Hepatocyte (in vitro differentiated cells): ENCODE data around the gene TGFB1I1.

ENCODE experiments used
- EZH2 ChIP-seq: fragments of 200-600 bp; sonication (generic); IDR thresholded peaks from 2 replicates; pipeline ENCODE4 v1.6.1; 2016; ENCODE audit warnings: antibody characterized with exemption, mild to moderate bottlenecking, borderline replicate concordance
- EZH2phosphoT487 ChIP-seq: fragments of 200-600 bp; sonication (generic); IDR thresholded peaks from one replicate; pipeline ENCODE4 v1.6.1; 2018; ENCODE audit warnings: antibody characterized with exemption, mild to moderate bottlenecking, low read depth, moderate library complexity; ENCODE audit not compliant: unreplicated experiment, severe bottlenecking
- TF ChIP-seq, protein P1 (sequence below): fragments of 200-600 bp; sonication (generic); IDR thresholded peaks from 2 replicates; pipeline ENCODE4 v1.5.1; 2016; ENCODE audit warnings: antibody characterized with exemption, mild to moderate bottlenecking; ENCODE audit not compliant: poor library complexity

DNA sequence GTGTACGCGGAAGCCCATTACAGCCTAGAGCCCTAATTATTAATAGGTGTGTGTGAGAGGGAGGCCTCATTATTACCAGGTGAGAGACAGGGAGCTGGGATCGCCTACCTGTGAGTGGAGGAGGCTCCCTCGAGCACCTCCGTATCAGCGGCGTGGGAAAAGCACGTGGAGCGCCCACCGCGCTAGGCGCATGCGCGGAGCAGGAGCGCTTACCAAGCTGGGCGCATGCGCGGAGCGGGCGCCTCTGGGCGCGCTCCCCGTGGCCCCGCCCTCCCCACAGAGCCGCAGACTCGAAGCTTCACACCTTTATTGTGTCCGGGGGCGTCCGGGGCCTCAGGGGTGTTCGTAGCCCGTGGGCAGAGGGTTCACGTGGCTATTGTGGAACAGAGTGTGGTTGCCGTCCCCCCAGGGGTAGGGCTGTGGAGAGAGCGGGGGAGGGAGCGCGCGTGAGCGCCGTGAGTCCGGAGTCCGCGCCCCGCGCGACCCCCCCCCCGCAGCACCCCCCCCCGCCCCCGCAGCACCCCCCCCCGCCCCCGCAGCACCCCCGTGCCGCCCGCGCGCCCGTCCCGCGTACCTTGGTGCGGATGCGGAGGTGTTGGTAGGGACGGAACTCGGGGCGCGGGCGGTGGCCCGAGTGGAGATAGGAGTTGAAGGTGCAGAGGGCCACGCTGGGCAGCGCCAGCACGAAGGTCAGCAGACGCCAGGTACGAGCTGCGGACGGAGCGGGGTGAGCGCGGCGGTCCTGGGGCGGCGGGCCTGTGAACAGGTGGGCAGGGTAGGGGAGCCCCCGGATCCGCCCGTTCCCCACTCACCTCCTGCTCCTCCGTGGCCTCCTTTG is 44.3 kb upstream of the TGFB1I1 start:
- TF ChIP-seq, protein P1, sequence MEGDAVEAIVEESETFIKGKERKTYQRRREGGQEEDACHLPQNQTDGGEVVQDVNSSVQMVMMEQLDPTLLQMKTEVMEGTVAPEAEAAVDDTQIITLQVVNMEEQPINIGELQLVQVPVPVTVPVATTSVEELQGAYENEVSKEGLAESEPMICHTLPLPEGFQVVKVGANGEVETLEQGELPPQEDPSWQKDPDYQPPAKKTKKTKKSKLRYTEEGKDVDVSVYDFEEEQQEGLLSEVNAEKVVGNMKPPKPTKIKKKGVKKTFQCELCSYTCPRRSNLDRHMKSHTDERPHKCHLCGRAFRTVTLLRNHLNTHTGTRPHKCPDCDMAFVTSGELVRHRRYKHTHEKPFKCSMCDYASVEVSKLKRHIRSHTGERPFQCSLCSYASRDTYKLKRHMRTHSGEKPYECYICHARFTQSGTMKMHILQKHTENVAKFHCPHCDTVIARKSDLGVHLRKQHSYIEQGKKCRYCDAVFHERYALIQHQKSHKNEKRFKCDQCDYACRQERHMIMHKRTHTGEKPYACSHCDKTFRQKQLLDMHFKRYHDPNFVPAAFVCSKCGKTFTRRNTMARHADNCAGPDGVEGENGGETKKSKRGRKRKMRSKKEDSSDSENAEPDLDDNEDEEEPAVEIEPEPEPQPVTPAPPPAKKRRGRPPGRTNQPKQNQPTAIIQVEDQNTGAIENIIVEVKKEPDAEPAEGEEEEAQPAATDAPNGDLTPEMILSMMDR, result no peak
- no peak for TF ChIP-seq EZH2phosphoT487
- TF ChIP-seq EZH2, result no peak
